K562 (cell line): ENCODE measurements around the gene SLC25A44. TPM values are rescaled to one million over a fixed set of nuclear protein-coding genes. Genes with fewer than 3 reads are reported as not detected.

Experiments
- ARNT ChIP-seq, 2 experiments: fragments of 450-650 bp; IDR thresholded peaks; 2 replicates each; pipeline ENCODE4 v1.6.1; 2016; ENCODE audit warnings: mild to moderate bottlenecking in 1 of 2
- BCLAF1 ChIP-seq, 2 experiments: fragments of 450-650 bp in 1 of 2; IDR thresholded peaks; 2 replicates each; pipeline ENCODE4 v1.6.1; 2011 to 2017; ENCODE audit warnings: low read depth in 2 of 2, antibody characterized with exemption in 1 of 2, borderline replicate concordance in 1 of 2, low read length in 1 of 2, mild to moderate bottlenecking in 1 of 2, mixed read lengths in 1 of 2; ENCODE audit not compliant: control insufficient read depth in 1 of 2
- CBX1 ChIP-seq: sonication (generic); IDR thresholded peaks from 2 replicates; pipeline ENCODE4 v1.6.1; 2016; ENCODE audit warnings: antibody characterized with exemption, low read depth, mild to moderate bottlenecking
- CC2D1A ChIP-seq: fragments of 450-650 bp; IDR thresholded peaks from 2 replicates; pipeline ENCODE4 v1.6.1; 2017; ENCODE audit warnings: mild to moderate bottlenecking
- CTBP1 ChIP-seq: fragments of 450-650 bp; IDR thresholded peaks from 2 replicates; pipeline ENCODE4 v1.6.1; 2016; ENCODE audit warnings: borderline replicate concordance
- DLX4 ChIP-seq: fragments of 250-450 bp; sonication (Bioruptor Pico); IDR thresholded peaks from 2 replicates; pipeline ENCODE4 v1.6.1; 2021; ENCODE audit warnings: mild to moderate bottlenecking
- HDAC2 ChIP-seq: fragments of 450-650 bp; IDR thresholded peaks from 2 replicates; pipeline ENCODE4 v1.6.1; 2016; ENCODE audit warnings: mild to moderate bottlenecking
- JUND ChIP-seq, 2 experiments: IDR thresholded peaks; 2 replicates in 1 of 2; 3 replicates in 1 of 2; pipeline ENCODE4 v1.6.1; 2011; ENCODE audit warnings: borderline replicate concordance in 2 of 2, low read depth in 2 of 2, low read length in 2 of 2, improper control_type of control experiment in 1 of 2, missing biosample characterization in 1 of 2, missing genetic modification characterization in 1 of 2, missing genetic modification reagents in 1 of 2
- LCOR ChIP-seq: sonication (generic); formaldehyde crosslinking; IDR thresholded peaks from 2 replicates; pipeline ENCODE4 v1.8.0; 2022; ENCODE audit warnings: mild to moderate bottlenecking, missing genetic modification reagents
- MAFK ChIP-seq: IDR thresholded peaks from 2 replicates; pipeline ENCODE4 v1.6.1; 2011; ENCODE audit warnings: low read length, improper control_type of control experiment
- MTA3 ChIP-seq: fragments of 450-650 bp; formaldehyde crosslinking; IDR thresholded peaks from 2 replicates; pipeline ENCODE4 v1.6.1; 2017; ENCODE audit warnings: mild to moderate bottlenecking, borderline replicate concordance
- POLR2AphosphoS2 ChIP-seq: IDR thresholded peaks from 2 replicates; pipeline ENCODE4 v1.6.1; 2012; ENCODE audit warnings: low read length, improper control_type of control experiment
- TFAM ChIP-seq: fragments of 250-450 bp; sonication (Bioruptor Pico); conservative IDR thresholded peaks from 2 replicates; pipeline ENCODE4 v1.5.0; 2021; ENCODE audit warnings: mild to moderate bottlenecking, moderate library complexity
- ZBTB33 ChIP-seq: sonication (generic); formaldehyde crosslinking; IDR thresholded peaks from 2 replicates; pipeline ENCODE4 v1.8.1; 2023; ENCODE audit warnings: mild to moderate bottlenecking, missing genetic modification reagents
- ZKSCAN8 ChIP-seq: fragments of 200-800 bp; sonication (Bioruptor generic); IDR thresholded peaks from 2 replicates; pipeline ENCODE4 v1.6.1; 2016; ENCODE audit warnings: missing genetic modification characterization, missing compliant biosample characterization
- ZNF780A ChIP-seq: fragments of 250-450 bp; sonication (Bioruptor Pico); IDR thresholded peaks from 2 replicates; pipeline ENCODE4 v1.5.0; 2021; ENCODE audit warnings: mild to moderate bottlenecking
- polyA plus RNA-seq, 8 experiments: library from polyadenylated mRNA; depleted of rRNA in 4 of 8; stranded (reverse) in 5 of 8; unstranded in 3 of 8; fragments of >200 nt; fragmentation: Nextera tagmentation in 2 of 8; fragmentation: Illumina TruSeq in 1 of 8; extraction: Ambion mirVana in 2 of 8; extraction: Trizol in 1 of 8; gene quantifications; 2 replicates each; pipeline versions ENCODE4 v1.2.1 to v1.2.3, GENCODE V29; 2011 to 2014; ENCODE audit warnings: inconsistent platforms in 1 of 8, missing spikeins in 1 of 8
- total RNA-seq, 7 experiments: library from RNA; depleted of rRNA in 6 of 7; stranded (reverse); fragments of >200 nt in 6 of 7; fragmentation: Illumina TruSeq in 2 of 7; extraction: Trizol in 2 of 7; gene quantifications; 2 replicates each; pipeline versions ENCODE4 v1.2.1 to v1.2.3, GENCODE V29; 2011 to 2021; ENCODE audit warnings: low replicate concordance in 1 of 7
- TF ChIP-seq, protein P1 (sequence below): sonication (generic); formaldehyde crosslinking; IDR thresholded peaks from 2 replicates; pipeline ENCODE4 v1.8.0; 2022; ENCODE audit warnings: missing genetic modification reagents, mild to moderate bottlenecking, moderate library complexity, borderline replicate concordance
- TF ChIP-seq, protein P2 (sequence below), 2 experiments: fragments of 450-650 bp in 1 of 2; sonication (generic) in 1 of 2; formaldehyde crosslinking in 1 of 2; IDR thresholded peaks in 1 of 2; conservative IDR thresholded peaks in 1 of 2; 2 replicates each; pipeline versions ENCODE4 v1.6.1 to v1.8.1; 2016 to 2023; ENCODE audit warnings: mild to moderate bottlenecking in 2 of 2, moderate library complexity in 2 of 2, inconsistent platforms in 1 of 2, missing genetic modification reagents in 1 of 2

SLC25A44 gene
- total and polyA plus RNA-seq, 9 of the 15 experiments (the other 6 are each of a cell fraction or from before 2014, with no cell fraction given), result 4.4 to 22.8 (median 12.5) TPM

DNA sequence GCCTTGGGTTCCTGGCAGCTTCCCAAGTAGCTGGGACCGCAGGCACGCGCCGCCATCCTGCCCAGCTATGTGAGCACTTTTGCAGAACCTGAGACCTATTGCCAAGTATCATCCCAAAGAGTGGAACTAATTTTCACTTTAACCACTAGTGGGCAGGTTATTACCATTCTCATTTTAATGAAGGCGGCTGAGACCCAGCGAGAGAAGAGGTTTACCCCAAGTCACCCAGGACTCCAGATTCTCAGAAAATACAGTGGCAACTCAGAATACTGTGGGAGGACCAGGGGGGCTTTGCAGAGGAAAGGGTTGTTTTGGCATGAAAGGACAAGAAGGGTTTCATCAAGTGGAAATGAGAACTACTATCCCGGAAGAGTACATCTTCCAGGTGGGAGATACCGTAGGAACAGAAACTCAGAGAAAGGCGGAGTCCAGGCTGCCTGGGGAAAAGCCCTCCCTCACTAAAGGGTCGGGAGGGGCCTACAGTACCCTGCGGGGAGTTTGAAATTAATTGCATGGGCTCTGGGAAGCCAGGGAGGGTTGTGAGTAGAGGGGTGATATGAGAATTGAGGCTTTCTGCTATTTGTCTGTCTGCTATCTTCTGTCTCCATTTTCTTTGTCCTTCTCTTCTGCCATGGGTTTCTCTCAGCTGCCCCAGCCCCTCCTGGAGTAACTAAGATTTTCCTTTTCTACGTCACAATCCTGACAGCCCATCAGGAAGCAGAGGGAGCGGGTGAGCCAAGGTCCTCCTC is 47.7 kb upstream of the SLC25A44 start (continued):
- TF ChIP-seq ZBTB33 (CRISPR knock-in tag) (0 out of 2 replicates have a peak, but pooled peaks have one; percentile 13), ARNT (IDR thresholded peaks at IDR 0.05) (0 out of 4 replicates have a peak, but pooled peaks of 1 of the 2 experiments have one; percentile 70), ZKSCAN8 (CRISPR knock-in tag) (no peak), BCLAF1 (IDR thresholded peaks at IDR 0.05; ENCODE audit: borderline replicate concordance in 1 of 2, control insufficient read depth in 1 of 2, low read depth in 2 of 2, low read length in 1 of 2) (no peak), JUND (IDR thresholded peaks at IDR 0.05; ENCODE audit: borderline replicate concordance, low read depth, low read length) (peak; percentile 14; the same call in 1 of the 2 replicates), JUND (tag; IDR thresholded peaks at IDR 0.05; ENCODE audit: borderline replicate concordance, low read depth, low read length) (no peak), ZNF780A (CRISPR knock-in tag) (no peak), LCOR (CRISPR knock-in tag) (no peak), HDAC2 (no peak), MTA3 (no peak), MAFK (0 out of 2 replicates have a peak, but pooled peaks have one; percentile 3), CBX1 (no peak), DLX4 (CRISPR knock-in tag) (no peak), CC2D1A (peak; percentile 74; the same call in 1 of the 2 replicates), POLR2AphosphoS2 (no peak), TFAM (CRISPR knock-in tag) (no peak), CTBP1 (peak; percentile 76; the same call in 1 of the 2 replicates)
- TF ChIP-seq, protein P1, sequence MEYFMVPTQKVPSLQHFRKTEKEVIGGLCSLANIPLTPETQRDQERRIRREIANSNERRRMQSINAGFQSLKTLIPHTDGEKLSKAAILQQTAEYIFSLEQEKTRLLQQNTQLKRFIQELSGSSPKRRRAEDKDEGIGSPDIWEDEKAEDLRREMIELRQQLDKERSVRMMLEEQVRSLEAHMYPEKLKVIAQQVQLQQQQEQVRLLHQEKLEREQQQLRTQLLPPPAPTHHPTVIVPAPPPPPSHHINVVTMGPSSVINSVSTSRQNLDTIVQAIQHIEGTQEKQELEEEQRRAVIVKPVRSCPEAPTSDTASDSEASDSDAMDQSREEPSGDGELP, result 0 out of 2 replicates have a peak, but pooled peaks have one; percentile 20
- TF ChIP-seq, protein P2, sequence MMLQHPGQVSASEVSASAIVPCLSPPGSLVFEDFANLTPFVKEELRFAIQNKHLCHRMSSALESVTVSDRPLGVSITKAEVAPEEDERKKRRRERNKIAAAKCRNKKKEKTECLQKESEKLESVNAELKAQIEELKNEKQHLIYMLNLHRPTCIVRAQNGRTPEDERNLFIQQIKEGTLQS (IDR thresholded peaks at IDR 0.05), result no peak
- TF ChIP-seq, protein P2 (CRISPR knock-in tag; conservative IDR thresholded peaks at IDR 0.05), result peak; percentile 53; the same call in 1 of the 2 replicates
